SK-N-SH treated with all-trans-retinoic acid at 6 μM for 48 hours (cell line): ENCODE measurements around the gene DOHH.

Experiments used
- CREB5 ChIP-seq: fragments of 250-450 bp; sonication (Bioruptor Pico); IDR thresholded peaks from 2 replicates; pipeline ENCODE4 v1.5.1; 2020; ENCODE audit warnings: low read depth, mild to moderate bottlenecking, moderate library complexity
- CSDC2 ChIP-seq: fragments of 250-450 bp; sonication (Bioruptor Pico); IDR thresholded peaks from 2 replicates; pipeline ENCODE4 v1.5.0; 2020; ENCODE audit warnings: mild to moderate bottlenecking, moderate library complexity
- ZFP3 ChIP-seq: fragments of 250-450 bp; sonication (Bioruptor Pico); IDR thresholded peaks from 2 replicates; pipeline ENCODE4 v1.5.0; 2020; ENCODE audit warnings: mild to moderate bottlenecking, moderate library complexity

- no peak for TF ChIP-seq CREB5 (CRISPR knock-in tag)
- no peak for TF ChIP-seq ZFP3 (CRISPR knock-in tag)
- TF ChIP-seq CSDC2: no peak
Observed at GRCh38 chr19:3517638-3518037, 17.2 kb upstream of the DOHH start.
